ENCODE data around the gene ADAMTSL1. TPM values are rescaled to one million over a fixed set of nuclear protein-coding genes. Genes with fewer than 3 reads are reported as not detected.

ADAMTSL1 gene
- polyA plus RNA-seq, 1 donor, result 3.6 TPM

DNA sequence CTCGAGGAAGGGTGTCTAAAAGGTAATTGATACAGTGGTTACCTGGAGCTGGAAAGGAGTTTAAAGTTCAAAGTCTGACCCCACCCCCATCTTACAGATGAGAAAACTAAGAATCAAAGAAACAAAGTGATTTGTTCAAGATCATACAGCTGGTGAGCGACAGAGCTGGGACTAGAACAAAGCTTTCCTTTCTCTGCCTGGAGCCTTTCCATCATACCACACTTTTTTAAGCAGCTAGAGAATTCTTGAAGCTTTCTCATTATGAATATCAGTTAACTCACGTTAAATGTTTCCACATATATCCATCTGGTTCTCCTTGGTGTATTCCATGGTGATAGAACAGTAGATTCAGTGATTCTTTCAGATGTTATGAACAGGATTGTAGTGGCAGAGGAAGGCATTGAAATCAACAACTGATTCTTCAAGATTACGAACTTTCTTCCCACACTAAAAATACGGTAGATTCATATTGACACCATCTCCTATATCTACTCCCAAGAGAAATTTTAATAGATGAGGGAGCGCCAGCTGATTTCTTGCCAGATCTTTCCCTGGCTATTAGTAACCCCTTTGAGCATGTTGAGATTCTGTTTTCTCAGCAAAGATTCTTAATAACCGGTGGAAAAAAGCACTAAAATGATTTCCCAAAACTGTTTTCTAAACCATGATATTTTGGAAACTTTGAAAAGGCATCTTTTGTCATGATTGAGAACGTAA is 233.7 kb downstream of the ADAMTSL1 start:
- no peaks in the 10 kb centered on the region for H3K4me1 ChIP-seq (ENCODE audit: control insufficient read depth, insufficient read depth, low read length)
- no peak overlapping the region for H3K27ac ChIP-seq (ENCODE audit: low read length)
- H3K36me3 ChIP-seq (ENCODE audit: control insufficient read depth, insufficient read depth, low read length), result no peaks in the 10 kb centered on the region
- H3K4me3 ChIP-seq (ENCODE audit: low read length), result no peak overlapping the region
- no peak for DNase-seq
- H3K27me3 ChIP-seq (ENCODE audit: control insufficient read depth, insufficient read depth, low read length), result no peaks in the 10 kb centered on the region
- no peaks in the 10 kb centered on the region for H3K9me3 ChIP-seq (ENCODE audit: control insufficient read depth, low read depth, low read length)
- WGBS (ENCODE audit: insufficient coverage, low lambda C conversion rate), result 80% methylated on average over 1 of the region's 8 CpGs

DNA sequence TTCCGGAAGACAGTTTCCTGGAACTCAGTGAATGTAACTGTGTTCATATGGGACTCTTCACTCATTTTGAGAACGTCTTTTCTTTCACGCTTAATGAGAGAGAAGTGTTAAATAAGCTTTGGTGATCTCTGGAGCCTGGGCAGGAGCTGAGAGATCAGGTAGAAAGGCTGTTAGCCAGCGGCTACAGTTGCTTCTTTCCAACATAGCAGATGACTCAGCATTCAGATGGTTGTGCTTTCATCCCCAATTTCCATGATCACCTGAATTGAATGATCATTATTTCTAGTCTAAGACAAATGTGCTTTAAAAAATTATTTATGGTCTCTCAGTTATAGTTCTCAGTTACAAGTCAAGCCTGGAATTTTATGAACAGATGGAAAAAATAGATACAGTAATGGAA is 234.5 kb downstream of the ADAMTSL1 start:
- DNase-seq, result no peak
- H3K27me3 ChIP-seq (ENCODE audit: control insufficient read depth, insufficient read depth, low read length), result no peaks in the 10 kb centered on the region
- H3K9me3 ChIP-seq (ENCODE audit: control insufficient read depth, low read depth, low read length), result no peaks in the 10 kb centered on the region
- H3K27ac ChIP-seq (ENCODE audit: low read length), result no peak overlapping the region
- WGBS (ENCODE audit: insufficient coverage, low lambda C conversion rate), result 100% methylated on average over 1 of the region's 4 CpGs
- no peak overlapping the region for H3K4me3 ChIP-seq (ENCODE audit: low read length)
- H3K36me3 ChIP-seq (ENCODE audit: control insufficient read depth, insufficient read depth, low read length), result no peaks in the 10 kb centered on the region
- H3K4me1 ChIP-seq (ENCODE audit: control insufficient read depth, insufficient read depth, low read length), result no peaks in the 10 kb centered on the region

DNA sequence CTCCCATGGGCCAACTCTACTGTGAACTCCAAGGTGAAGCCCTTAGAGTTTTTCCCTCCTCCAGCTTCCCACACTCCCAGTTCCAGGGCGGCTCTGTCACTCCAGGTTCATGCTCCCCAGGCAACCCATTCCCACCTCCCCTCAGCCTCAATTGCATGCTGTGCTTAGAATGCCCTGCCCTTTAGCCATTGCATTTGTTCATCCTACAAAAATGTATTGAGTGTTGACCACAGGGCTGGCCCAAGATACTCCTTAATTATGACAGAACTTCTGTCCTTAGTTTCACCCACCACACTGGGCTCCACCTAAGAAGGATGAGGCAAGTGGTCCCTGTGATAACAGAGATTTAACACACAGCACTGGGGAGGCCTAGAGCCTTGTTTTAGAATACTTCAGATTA is 236.1 kb downstream of the ADAMTSL1 start:
- no peaks in the 10 kb centered on the region for H3K4me1 ChIP-seq (ENCODE audit: control insufficient read depth, insufficient read depth, low read length)
- no peaks in the 10 kb centered on the region for H3K36me3 ChIP-seq (ENCODE audit: control insufficient read depth, insufficient read depth, low read length)
- H3K9me3 ChIP-seq (ENCODE audit: control insufficient read depth, low read depth, low read length), result no peaks in the 10 kb centered on the region
- no CpG with 5 or more reads among the region's 1 CpG for WGBS (ENCODE audit: insufficient coverage, low lambda C conversion rate)
- DNase-seq, result no peak
- H3K27me3 ChIP-seq (ENCODE audit: control insufficient read depth, insufficient read depth, low read length), result no peaks in the 10 kb centered on the region
- H3K27ac ChIP-seq (ENCODE audit: low read length), result no peak overlapping the region
- H3K4me3 ChIP-seq (ENCODE audit: low read length), result no peak overlapping the region

DNA sequence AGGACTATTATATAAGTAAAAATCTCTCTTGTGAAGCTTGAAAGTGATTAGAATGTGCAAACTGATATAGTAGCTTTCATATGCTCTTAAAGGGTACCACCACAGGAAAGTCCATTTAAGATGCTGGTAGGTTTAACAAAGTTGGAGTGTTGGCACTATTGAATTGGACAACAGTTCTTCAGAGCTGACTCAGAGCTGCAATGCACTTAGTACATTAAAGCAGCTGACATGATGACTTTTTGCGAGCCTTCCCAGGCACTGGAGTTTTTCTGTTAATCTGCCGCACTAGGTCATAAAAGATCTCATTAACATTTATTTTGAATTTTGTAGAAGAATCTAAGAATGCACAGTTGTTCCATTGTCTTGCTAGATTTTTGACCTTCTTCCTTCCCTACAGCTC is 243.8 kb downstream of the ADAMTSL1 start:
- Histone ChIP-seq H3K9me3 (ENCODE audit: control insufficient read depth, low read depth, low read length) (no peaks in the 10 kb centered on the region), H3K36me3 (ENCODE audit: control insufficient read depth, insufficient read depth, low read length) (no peaks in the 10 kb centered on the region), H3K4me1 (ENCODE audit: control insufficient read depth, insufficient read depth, low read length) (no peaks in the 10 kb centered on the region), H3K27ac (ENCODE audit: low read length) (no peak overlapping the region), H3K4me3 (ENCODE audit: low read length) (no peak overlapping the region), H3K27me3 (ENCODE audit: control insufficient read depth, insufficient read depth, low read length) (no peaks in the 10 kb centered on the region)
- no CpG with 5 or more reads among the region's 2 CpGs for WGBS (ENCODE audit: insufficient coverage, low lambda C conversion rate)
- DNase-seq, result no peak

DNA sequence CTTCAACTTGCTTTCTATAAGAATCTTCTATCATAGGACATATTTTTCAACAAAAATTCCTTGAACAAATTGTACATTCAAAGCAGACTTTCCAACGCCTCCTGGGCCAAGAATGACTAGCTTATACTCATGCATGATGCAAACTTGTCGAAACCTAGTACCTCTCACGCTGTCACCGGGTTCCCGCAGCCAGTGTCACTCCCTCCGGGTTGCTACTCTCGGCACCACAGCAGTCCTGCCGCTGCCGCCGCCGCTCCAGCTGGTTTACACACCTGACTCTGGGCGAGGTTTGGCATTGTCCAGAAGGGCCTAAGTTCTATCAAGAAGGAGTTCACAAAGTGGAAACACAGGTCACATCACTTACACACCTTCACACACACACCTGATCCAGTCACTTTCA is 244.4 kb downstream of the ADAMTSL1 start:
- H3K27me3 ChIP-seq (ENCODE audit: control insufficient read depth, insufficient read depth, low read length), result no peaks in the 10 kb centered on the region
- no peaks in the 10 kb centered on the region for H3K4me1 ChIP-seq (ENCODE audit: control insufficient read depth, insufficient read depth, low read length)
- WGBS (ENCODE audit: insufficient coverage, low lambda C conversion rate), result no CpG with 5 or more reads among the region's 12 CpGs
- no peaks in the 10 kb centered on the region for H3K36me3 ChIP-seq (ENCODE audit: control insufficient read depth, insufficient read depth, low read length)
- no peak for DNase-seq
- no peaks in the 10 kb centered on the region for H3K9me3 ChIP-seq (ENCODE audit: control insufficient read depth, low read depth, low read length)
- H3K27ac ChIP-seq (ENCODE audit: low read length), result no peak overlapping the region
- no peak overlapping the region for H3K4me3 ChIP-seq (ENCODE audit: low read length)

DNA sequence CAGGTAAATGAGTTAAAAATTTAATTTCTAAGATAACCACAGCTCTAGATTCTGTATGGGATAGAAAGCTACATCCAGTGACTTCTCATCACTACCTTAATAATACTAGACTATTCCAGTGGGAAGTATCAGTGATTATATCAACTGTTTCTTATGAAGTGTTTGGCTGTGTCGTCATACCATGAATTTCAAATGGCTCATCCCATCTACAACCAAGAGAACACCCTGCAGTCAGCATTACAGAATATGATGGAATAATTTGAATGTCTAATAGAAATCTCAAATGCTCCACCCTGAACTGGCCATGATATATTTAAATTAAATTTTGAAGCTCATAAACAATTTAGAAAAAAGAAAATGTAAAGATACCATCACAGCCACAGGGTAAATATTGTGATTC is 245.0 kb downstream of the ADAMTSL1 start:
- Histone ChIP-seq H3K4me3 (ENCODE audit: low read length) (no peak overlapping the region), H3K27ac (ENCODE audit: low read length) (no peak overlapping the region), H3K4me1 (ENCODE audit: control insufficient read depth, insufficient read depth, low read length) (no peaks in the 10 kb centered on the region), H3K9me3 (ENCODE audit: control insufficient read depth, low read depth, low read length) (no peaks in the 10 kb centered on the region), H3K27me3 (ENCODE audit: control insufficient read depth, insufficient read depth, low read length) (no peaks in the 10 kb centered on the region), H3K36me3 (ENCODE audit: control insufficient read depth, insufficient read depth, low read length) (no peaks in the 10 kb centered on the region)
- no peak for DNase-seq
- 100% methylated on average over 1 of the region's 1 CpG for WGBS (ENCODE audit: insufficient coverage, low lambda C conversion rate)

DNA sequence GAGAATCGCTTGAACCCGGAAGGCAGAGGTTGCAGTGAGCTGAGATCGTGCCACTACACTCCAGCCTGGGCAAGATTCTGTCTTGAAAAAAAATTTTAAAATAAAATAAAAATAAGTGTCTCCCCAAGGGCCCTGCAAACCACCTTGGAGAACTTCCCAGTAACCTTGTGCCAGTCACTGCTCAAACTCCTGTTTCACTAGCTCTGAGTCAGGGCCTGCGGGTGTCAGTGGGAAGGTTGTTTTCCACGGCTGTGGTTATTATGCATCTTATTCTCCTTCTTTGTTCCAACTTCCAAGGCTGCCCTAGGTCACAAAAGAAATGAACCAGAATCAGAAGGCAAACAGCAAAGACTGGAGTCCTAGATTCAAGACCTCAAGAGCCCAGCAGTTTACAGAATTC is 246.7 kb downstream of the ADAMTSL1 start:
- H3K9me3 ChIP-seq (ENCODE audit: control insufficient read depth, low read depth, low read length), result no peaks in the 10 kb centered on the region
- DNase-seq, result no peak
- no peak overlapping the region for H3K4me3 ChIP-seq (ENCODE audit: low read length)
- no peaks in the 10 kb centered on the region for H3K4me1 ChIP-seq (ENCODE audit: control insufficient read depth, insufficient read depth, low read length)
- no CpG with 5 or more reads among the region's 5 CpGs for WGBS (ENCODE audit: insufficient coverage, low lambda C conversion rate)
- no peak overlapping the region for H3K27ac ChIP-seq (ENCODE audit: low read length)
- H3K27me3 ChIP-seq (ENCODE audit: control insufficient read depth, insufficient read depth, low read length), result no peaks in the 10 kb centered on the region
- no peaks in the 10 kb centered on the region for H3K36me3 ChIP-seq (ENCODE audit: control insufficient read depth, insufficient read depth, low read length)

DNA sequence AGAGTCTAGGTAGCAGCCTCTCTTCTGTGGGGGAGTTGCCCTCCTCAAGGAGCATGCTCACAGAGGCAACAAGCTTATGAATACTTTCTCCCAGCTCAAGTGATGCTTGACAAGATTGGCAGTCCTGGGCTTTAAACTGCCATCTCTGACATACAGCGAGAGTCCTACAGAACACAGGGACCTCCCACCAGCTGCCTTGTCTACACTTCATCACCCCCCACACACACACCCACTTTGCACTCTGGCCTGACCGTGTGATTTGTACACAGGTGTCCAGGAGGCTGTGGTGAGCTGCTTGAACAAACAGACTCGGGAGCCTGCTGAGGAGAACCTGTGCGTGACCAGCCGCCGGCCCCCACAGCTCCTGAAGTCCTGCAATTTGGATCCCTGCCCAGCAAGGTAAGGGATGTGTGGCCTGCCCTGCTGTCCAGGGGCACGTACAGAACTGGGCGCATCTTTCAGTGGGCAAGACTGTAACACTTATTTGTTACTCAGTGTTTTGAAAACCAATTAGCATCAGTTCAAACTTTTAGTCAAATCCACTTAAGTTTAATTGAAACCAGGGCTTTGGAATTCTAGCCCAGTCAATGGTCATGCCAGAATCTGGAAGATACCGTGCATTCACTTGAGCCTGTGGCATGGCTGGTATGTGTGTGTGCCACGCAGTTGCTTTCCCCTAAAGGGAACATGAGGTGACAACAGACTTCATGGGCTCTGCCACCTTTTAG is 247.5 kb downstream of the ADAMTSL1 start:
- WGBS (ENCODE audit: insufficient coverage, low lambda C conversion rate), result no CpG with 5 or more reads among the region's 10 CpGs
- H3K4me3 ChIP-seq (ENCODE audit: low read length), result no peak overlapping the region
- no peaks in the 10 kb centered on the region for H3K27me3 ChIP-seq (ENCODE audit: control insufficient read depth, insufficient read depth, low read length)
- H3K36me3 ChIP-seq (ENCODE audit: control insufficient read depth, insufficient read depth, low read length), result no peaks in the 10 kb centered on the region
- no peak overlapping the region for H3K27ac ChIP-seq (ENCODE audit: low read length)
- H3K9me3 ChIP-seq (ENCODE audit: control insufficient read depth, low read depth, low read length), result no peaks in the 10 kb centered on the region
- H3K4me1 ChIP-seq (ENCODE audit: control insufficient read depth, insufficient read depth, low read length), result no peaks in the 10 kb centered on the region
- no peak for DNase-seq

DNA sequence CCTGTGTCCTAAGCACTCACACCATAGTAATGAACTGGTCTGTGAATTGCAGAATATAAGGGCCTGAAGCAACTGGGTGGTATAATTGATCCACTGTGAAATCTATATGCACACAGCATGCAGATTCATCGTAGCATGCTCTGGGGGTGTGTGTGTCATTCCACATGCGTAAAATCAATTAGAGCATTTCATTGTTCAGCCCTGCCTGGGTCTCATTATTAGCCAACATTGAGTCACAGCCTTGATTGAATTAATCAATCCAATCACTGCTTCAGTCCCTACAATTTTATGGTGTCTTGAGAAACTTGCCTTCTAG is 248.0 kb downstream of the ADAMTSL1 start:
- Histone ChIP-seq H3K9me3 (ENCODE audit: control insufficient read depth, low read depth, low read length) (no peaks in the 10 kb centered on the region), H3K27me3 (ENCODE audit: control insufficient read depth, insufficient read depth, low read length) (no peaks in the 10 kb centered on the region), H3K4me1 (ENCODE audit: control insufficient read depth, insufficient read depth, low read length) (no peaks in the 10 kb centered on the region), H3K36me3 (ENCODE audit: control insufficient read depth, insufficient read depth, low read length) (no peaks in the 10 kb centered on the region), H3K27ac (ENCODE audit: low read length) (no peak overlapping the region), H3K4me3 (ENCODE audit: low read length) (no peak overlapping the region)
- DNase-seq, result no peak
- no CpG with 5 or more reads among the region's 2 CpGs for WGBS (ENCODE audit: insufficient coverage, low lambda C conversion rate)

DNA sequence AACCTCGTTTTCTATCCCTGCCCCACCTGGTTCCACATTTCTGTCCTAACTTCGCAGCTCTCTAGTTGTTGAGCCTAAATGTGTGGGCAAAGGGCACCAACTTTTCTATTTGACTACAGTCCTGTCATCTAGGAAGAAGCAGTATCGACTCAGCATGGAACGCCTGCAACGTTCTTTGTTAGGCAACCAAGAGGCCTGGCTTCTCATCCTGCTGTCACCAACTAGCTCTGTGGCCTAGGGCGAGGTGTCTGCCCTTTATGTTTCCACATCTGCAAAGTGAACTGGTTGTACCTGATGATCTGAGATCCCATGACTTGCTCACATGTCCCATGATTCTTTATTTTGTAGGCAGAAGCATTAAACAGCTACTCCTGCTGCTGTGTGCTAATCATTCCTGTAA is 248.9 kb downstream of the ADAMTSL1 start:
- DNase-seq, result no peak
- H3K27ac ChIP-seq (ENCODE audit: low read length), result no peak overlapping the region
- H3K9me3 ChIP-seq (ENCODE audit: control insufficient read depth, low read depth, low read length), result no peaks in the 10 kb centered on the region

DNA sequence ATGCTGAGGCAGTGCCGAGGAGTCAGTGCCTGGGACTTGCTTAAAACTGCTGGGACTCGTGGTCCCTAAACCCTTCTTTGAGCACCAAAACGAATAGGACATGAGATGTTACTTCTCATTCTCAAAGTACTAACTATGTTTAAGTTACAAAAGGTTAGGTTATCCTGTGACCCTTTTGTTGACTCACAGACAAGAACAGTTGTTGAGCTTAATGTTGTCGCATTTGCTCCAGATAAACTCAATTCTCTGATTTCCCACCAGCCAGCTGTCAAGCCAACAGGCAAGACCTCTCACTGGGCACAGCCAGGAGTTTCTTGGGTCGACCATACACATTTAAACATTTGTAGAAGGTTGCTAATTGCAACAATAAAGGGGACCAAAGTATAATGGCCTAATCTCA is 249.4 kb downstream of the ADAMTSL1 start:
- Histone ChIP-seq H3K27me3 (ENCODE audit: control insufficient read depth, insufficient read depth, low read length) (no peaks in the 10 kb centered on the region), H3K4me1 (ENCODE audit: control insufficient read depth, insufficient read depth, low read length) (peaks cover 3% of the 10 kb centered on the region), H3K9me3 (ENCODE audit: control insufficient read depth, low read depth, low read length) (no peaks in the 10 kb centered on the region), H3K36me3 (ENCODE audit: control insufficient read depth, insufficient read depth, low read length) (no peaks in the 10 kb centered on the region), H3K4me3 (ENCODE audit: low read length) (no peak overlapping the region), H3K27ac (ENCODE audit: low read length) (no peak overlapping the region)
- DNase-seq, result no peak
- no CpG with 5 or more reads among the region's 5 CpGs for WGBS (ENCODE audit: insufficient coverage, low lambda C conversion rate)

More for the DNA sequence above, 248.9 kb downstream of the ADAMTSL1 start:
- H3K4me1 ChIP-seq (ENCODE audit: control insufficient read depth, insufficient read depth, low read length), result peaks cover 3% of the 10 kb centered on the region
- no peak overlapping the region for H3K4me3 ChIP-seq (ENCODE audit: low read length)
- WGBS (ENCODE audit: insufficient coverage, low lambda C conversion rate), result no CpG with 5 or more reads among the region's 6 CpGs
- no peaks in the 10 kb centered on the region for H3K36me3 ChIP-seq (ENCODE audit: control insufficient read depth, insufficient read depth, low read length)
- H3K27me3 ChIP-seq (ENCODE audit: control insufficient read depth, insufficient read depth, low read length), result no peaks in the 10 kb centered on the region

Measured in large intestine (tissue), 3 donors.